Vagina (tissue), 2 donors: ENCODE data around the gene GTF3A.

Source experiments
- POLR2AphosphoS5 ChIP-seq, 2 donors: sonication (generic); formaldehyde crosslinking; IDR thresholded peaks; one replicate each; pipeline ENCODE4 v1.9.0; 2017; ENCODE audit warnings: antibody characterized with exemption in 2 of 2, mild to moderate bottlenecking in 2 of 2, low read depth in 1 of 2; ENCODE audit not compliant: insufficient read depth in 1 of 2
- TF ChIP-seq, protein P1 (sequence below), 3 experiments: fragments of 450-650 bp in 2 of 3; fragments of 200-600 bp in 1 of 3; sonication (generic) in 1 of 3; IDR thresholded peaks; one replicate each; pipeline ENCODE4 v1.5.1; 2017 to 2019; ENCODE audit warnings: antibody characterized with exemption in 3 of 3, mild to moderate bottlenecking in 2 of 3, moderate library complexity in 2 of 3

GRCh38 chr13:27388241-27388640, 36.2 kb upstream of the GTF3A start:
- TF ChIP-seq, protein P1, sequence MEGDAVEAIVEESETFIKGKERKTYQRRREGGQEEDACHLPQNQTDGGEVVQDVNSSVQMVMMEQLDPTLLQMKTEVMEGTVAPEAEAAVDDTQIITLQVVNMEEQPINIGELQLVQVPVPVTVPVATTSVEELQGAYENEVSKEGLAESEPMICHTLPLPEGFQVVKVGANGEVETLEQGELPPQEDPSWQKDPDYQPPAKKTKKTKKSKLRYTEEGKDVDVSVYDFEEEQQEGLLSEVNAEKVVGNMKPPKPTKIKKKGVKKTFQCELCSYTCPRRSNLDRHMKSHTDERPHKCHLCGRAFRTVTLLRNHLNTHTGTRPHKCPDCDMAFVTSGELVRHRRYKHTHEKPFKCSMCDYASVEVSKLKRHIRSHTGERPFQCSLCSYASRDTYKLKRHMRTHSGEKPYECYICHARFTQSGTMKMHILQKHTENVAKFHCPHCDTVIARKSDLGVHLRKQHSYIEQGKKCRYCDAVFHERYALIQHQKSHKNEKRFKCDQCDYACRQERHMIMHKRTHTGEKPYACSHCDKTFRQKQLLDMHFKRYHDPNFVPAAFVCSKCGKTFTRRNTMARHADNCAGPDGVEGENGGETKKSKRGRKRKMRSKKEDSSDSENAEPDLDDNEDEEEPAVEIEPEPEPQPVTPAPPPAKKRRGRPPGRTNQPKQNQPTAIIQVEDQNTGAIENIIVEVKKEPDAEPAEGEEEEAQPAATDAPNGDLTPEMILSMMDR (IDR thresholded peaks at IDR 0.05): no peak
- no peak for TF ChIP-seq POLR2AphosphoS5 (IDR thresholded peaks at IDR 0.05; ENCODE audit: insufficient read depth in 1 of 2, low read depth in 1 of 2)
